ENCODE results near the gene SS18.

The SS18 gene

DNA sequence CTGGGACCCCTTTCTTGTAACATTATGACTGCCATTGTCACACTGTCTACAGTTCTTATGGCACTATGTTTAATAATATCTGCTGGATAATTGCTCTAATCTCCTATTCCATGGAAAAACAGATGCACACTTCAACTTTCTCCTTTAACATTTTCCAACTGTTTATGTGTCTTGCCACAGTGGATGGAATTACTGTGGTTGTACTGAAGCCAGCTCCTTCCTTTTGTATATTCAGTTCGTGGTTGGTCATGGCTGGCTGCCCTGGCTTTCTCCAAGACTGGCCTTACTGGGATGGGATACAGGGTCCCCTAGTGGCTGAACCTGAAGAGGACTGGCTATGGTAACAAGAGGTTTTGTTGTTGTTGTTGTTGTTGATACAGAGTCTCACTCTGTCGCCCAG lies 113.9 kb downstream of the SS18 start:
- Mint-ChIP-seq H3K9me3 (peaks cover 7% of the 10 kb centered on the region), H3K27me3 (ENCODE audit: low read depth, poor library complexity) (no peaks in the 10 kb centered on the region), H3K36me3 (ENCODE audit: low read depth) (no peaks in the 10 kb centered on the region), H3K27ac (no peak overlapping the region), H3K4me3 (no peak overlapping the region), H3K4me1 (no peaks in the 10 kb centered on the region)
- DNase-seq = no peak
- TF ChIP-seq, protein P1, sequence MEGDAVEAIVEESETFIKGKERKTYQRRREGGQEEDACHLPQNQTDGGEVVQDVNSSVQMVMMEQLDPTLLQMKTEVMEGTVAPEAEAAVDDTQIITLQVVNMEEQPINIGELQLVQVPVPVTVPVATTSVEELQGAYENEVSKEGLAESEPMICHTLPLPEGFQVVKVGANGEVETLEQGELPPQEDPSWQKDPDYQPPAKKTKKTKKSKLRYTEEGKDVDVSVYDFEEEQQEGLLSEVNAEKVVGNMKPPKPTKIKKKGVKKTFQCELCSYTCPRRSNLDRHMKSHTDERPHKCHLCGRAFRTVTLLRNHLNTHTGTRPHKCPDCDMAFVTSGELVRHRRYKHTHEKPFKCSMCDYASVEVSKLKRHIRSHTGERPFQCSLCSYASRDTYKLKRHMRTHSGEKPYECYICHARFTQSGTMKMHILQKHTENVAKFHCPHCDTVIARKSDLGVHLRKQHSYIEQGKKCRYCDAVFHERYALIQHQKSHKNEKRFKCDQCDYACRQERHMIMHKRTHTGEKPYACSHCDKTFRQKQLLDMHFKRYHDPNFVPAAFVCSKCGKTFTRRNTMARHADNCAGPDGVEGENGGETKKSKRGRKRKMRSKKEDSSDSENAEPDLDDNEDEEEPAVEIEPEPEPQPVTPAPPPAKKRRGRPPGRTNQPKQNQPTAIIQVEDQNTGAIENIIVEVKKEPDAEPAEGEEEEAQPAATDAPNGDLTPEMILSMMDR (IDR thresholded peaks at IDR 0.05) = no peak

DNA sequence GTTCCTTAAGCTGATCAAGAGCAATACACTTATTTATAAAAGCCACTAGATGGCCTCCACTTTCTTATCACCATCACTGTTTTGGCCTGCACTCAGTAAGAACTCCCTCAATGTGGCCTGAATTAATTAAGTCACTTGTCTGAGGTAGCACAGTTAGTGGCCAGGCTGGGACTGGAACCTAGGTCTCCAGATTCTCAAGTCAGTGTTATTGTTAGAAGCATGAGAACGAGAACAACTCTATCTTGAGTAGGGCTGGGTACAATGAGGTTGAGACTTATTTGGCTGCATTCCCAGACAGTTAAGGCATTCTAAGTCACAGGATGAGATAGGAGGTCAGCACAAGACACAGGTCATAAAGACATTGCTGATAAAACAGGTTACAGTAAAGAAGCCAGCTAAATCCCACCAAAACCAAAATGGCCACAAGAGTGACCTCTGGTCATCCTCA lies 115.8 kb downstream of the SS18 start:
- peaks cover 9% of the 10 kb centered on the region for H3K9me3 Mint-ChIP-seq
- no peaks in the 10 kb centered on the region for H3K4me1 Mint-ChIP-seq
- TF ChIP-seq, protein P1 (IDR thresholded peaks at IDR 0.05) = no peak
- no peak overlapping the region for H3K27ac Mint-ChIP-seq
- no peaks in the 10 kb centered on the region for H3K27me3 Mint-ChIP-seq (ENCODE audit: low read depth, poor library complexity)
- no peak for DNase-seq
- no peaks in the 10 kb centered on the region for H3K36me3 Mint-ChIP-seq (ENCODE audit: low read depth)
- H3K4me3 Mint-ChIP-seq = no peak overlapping the region

Data from nephron progenitor cell (in vitro differentiated cells).